ENCODE data around the gene S1PR1. TPM values are rescaled to one million over a fixed set of nuclear protein-coding genes. Genes with fewer than 3 reads are reported as not detected.

Gene S1PR1
- total and polyA plus RNA-seq, 2 donors (not counting 3 experiments of a cell fraction or from before 2014, with no cell fraction given): 137 to 387 TPM

DNA sequence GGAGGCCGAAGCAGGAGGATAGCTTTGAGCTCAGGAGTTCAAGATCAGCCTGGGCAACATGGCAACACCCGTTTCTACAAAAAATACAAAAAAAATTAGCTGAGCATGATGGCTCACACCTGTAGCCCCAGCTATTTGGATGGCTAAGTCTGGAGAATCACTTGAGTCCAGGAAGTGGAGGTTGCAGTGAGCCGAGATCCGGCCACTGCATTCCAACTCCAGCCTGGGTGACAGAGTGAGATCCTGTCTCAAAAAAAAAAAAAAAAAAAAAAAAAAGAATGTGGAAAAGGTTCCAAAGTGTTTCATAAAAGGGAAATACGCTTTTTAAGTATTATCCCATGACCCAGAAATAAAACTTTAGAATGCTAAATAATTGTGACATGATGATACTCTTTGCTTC is 8.0 kb downstream of the S1PR1 start:
- Histone ChIP-seq H3K4me1 (ENCODE audit: control insufficient read depth, extremely low read depth, insufficient read depth, low read length) (peaks cover 46% of the 10 kb centered on the region), H3K9me3 (replicated peaks; ENCODE audit: control insufficient read depth, insufficient read depth, low read length) (no peaks in the 10 kb centered on the region), H3K4me3 (replicated peaks in 1 of 3; ENCODE audit: insufficient read depth in 1 of 3, low read depth in 1 of 3, low read length in 3 of 3) (no peak overlapping the region), H3K9ac (replicated peaks; ENCODE audit: extremely low read depth, insufficient read depth, low read length) (no peak overlapping the region), H3K79me2 (ENCODE audit: control insufficient read depth, insufficient read depth, low read length) (peaks cover 20% of the 10 kb centered on the region), H3K27me3 (ENCODE audit: control insufficient read depth in 2 of 2, insufficient read depth in 2 of 2, low read length in 2 of 2) (no peaks in the 10 kb centered on the region), H4K20me1 (replicated peaks; ENCODE audit: control insufficient read depth, extremely low read depth, insufficient read depth, low read length) (no peaks in the 10 kb centered on the region), H3K36me3 (ENCODE audit: control insufficient read depth in 2 of 2, extremely low read depth in 1 of 2, insufficient read depth in 2 of 2, low read length in 2 of 2) (peaks cover 7 to 9% of the 10 kb centered on the region in 2 experiments), H3K9me1 (replicated peaks; ENCODE audit: control insufficient read depth, extremely low read depth, insufficient read depth, low read length) (no peaks in the 10 kb centered on the region), H3K27ac (ENCODE audit: insufficient read depth, low read depth, low read length) (no peak overlapping the region), H2AFZ (ENCODE audit: low read depth, low read length) (no peak overlapping the region), H3K4me2 (ENCODE audit: insufficient read depth, low read length) (no peak overlapping the region)
- intact Hi-C loops (cut with micrococcal nuclease) (no loop called here), dilution Hi-C loops (cut with MboI; ENCODE audit: extremely low pct_ligation_motif_present, low sequenced_read_pairs) (no loop called here)
- FAIRE-seq: no peak
- no TSS peak for BruUV-seq (replicated peaks)
- no peak for DNase-seq (ENCODE audit: low read depth, low spot score)
- ChIA-PET CTCF (interaction anchor here (1.3 to 12.2 kb wide), 2 partner anchors 44 to 109 kb away, joined by 4 to 368 read pairs; no protein-coding TSS in a partner anchor), POLR2A (interaction anchor here (0.7 kb wide), 1 partner anchor 15 kb away, joined by 11 read pairs; no protein-coding TSS in a partner anchor)
- TF ChIP-seq MAX (IDR thresholded peaks at IDR 0.05; ENCODE audit: insufficient read depth, insufficient read length): no peak
- TF ChIP-seq, protein P1, sequence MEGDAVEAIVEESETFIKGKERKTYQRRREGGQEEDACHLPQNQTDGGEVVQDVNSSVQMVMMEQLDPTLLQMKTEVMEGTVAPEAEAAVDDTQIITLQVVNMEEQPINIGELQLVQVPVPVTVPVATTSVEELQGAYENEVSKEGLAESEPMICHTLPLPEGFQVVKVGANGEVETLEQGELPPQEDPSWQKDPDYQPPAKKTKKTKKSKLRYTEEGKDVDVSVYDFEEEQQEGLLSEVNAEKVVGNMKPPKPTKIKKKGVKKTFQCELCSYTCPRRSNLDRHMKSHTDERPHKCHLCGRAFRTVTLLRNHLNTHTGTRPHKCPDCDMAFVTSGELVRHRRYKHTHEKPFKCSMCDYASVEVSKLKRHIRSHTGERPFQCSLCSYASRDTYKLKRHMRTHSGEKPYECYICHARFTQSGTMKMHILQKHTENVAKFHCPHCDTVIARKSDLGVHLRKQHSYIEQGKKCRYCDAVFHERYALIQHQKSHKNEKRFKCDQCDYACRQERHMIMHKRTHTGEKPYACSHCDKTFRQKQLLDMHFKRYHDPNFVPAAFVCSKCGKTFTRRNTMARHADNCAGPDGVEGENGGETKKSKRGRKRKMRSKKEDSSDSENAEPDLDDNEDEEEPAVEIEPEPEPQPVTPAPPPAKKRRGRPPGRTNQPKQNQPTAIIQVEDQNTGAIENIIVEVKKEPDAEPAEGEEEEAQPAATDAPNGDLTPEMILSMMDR (IDR thresholded peaks at IDR 0.05; ENCODE audit: extremely low read depth in 1 of 2, insufficient read depth in 1 of 2, low read depth in 1 of 2, low read length in 2 of 2): no peak
- TF ChIP-seq GATA2 (IDR thresholded peaks at IDR 0.05; ENCODE audit: insufficient read depth, insufficient read length, low read depth, low read length): no peak
- no peak for TF ChIP-seq MYC (IDR thresholded peaks at IDR 0.05; ENCODE audit: low read depth, low read length)
- TF ChIP-seq EZH2 (IDR thresholded peaks at IDR 0.05; ENCODE audit: borderline replicate concordance, low read depth, low read length, severe bottlenecking): no peak
- no peak for TF ChIP-seq FOS (IDR thresholded peaks at IDR 0.05; ENCODE audit: borderline replicate concordance, insufficient read depth, low read length)
- TF ChIP-seq POLR2AphosphoS5 (IDR thresholded peaks at IDR 0.05; ENCODE audit: insufficient read depth, low read depth, low read length): no peak
- TF ChIP-seq POLR2A (IDR thresholded peaks at IDR 0.05; ENCODE audit: low read depth, low read length): no peak
- TF ChIP-seq JUN (IDR thresholded peaks at IDR 0.05; ENCODE audit: borderline replicate concordance, insufficient read depth, insufficient read length, low read depth): no peak

Data from endothelial cell of umbilical vein (primary cell).